SJCRH30 (cell line): ENCODE data around the gene ABL2. TPM values are rescaled to one million over a fixed set of nuclear protein-coding genes. Genes with fewer than 3 reads are reported as not detected.

Source experiments
- DNase-seq, 2 experiments: peaks; one replicate each; pipeline ENCODE4 v3.0.0-alpha.2; 2015 to 2020
- H3K27ac ChIP-seq: fragments of 250-450 bp; sonication (Bioruptor Pico); 2 replicates; pipeline ENCODE4 v1.5.1; 2020; ENCODE audit warnings: mild to moderate bottlenecking, moderate library complexity
- H3K27me3 ChIP-seq: fragments of 250-450 bp; sonication (Bioruptor Pico); 2 replicates; pipeline ENCODE4 v1.5.1; 2020; ENCODE audit warnings: mild to moderate bottlenecking, moderate library complexity
- H3K36me3 ChIP-seq: fragments of 250-450 bp; sonication (Bioruptor Pico); 2 replicates; pipeline ENCODE4 v1.5.1; 2020; ENCODE audit warnings: mild to moderate bottlenecking, moderate library complexity
- H3K4me1 ChIP-seq: fragments of 250-450 bp; sonication (Bioruptor Pico); 2 replicates; pipeline ENCODE4 v1.5.1; 2020; ENCODE audit warnings: mild to moderate bottlenecking, moderate library complexity
- H3K4me3 ChIP-seq: fragments of 250-450 bp; sonication (Bioruptor Pico); 2 replicates; pipeline ENCODE4 v1.5.1; 2020; ENCODE audit warnings: mild to moderate bottlenecking, moderate library complexity
- H3K9me3 ChIP-seq: fragments of 250-450 bp; sonication (Bioruptor Pico); replicated peaks from 2 replicates; pipeline ENCODE4 v1.5.1; 2020; ENCODE audit warnings: mild to moderate bottlenecking, moderate library complexity
- total RNA-seq: library from RNA; depleted of rRNA; stranded (reverse); fragments of >200 nt; shearing (Covaris generic); gene quantifications from 2 replicates; pipeline ENCODE4 v1.2.3, GENCODE V29; 2014

Gene ABL2
- total RNA-seq, 1 experiment from 2014 or later: 14.5 TPM

GRCh38 chr1:179168536-179168935, 60.9 kb downstream of the ABL2 start:
- no peak for DNase-seq
- Histone ChIP-seq H3K27ac (0 out of 2 replicates have a peak overlapping the region, but pooled peaks have one; percentile 5), H3K4me1 (peaks cover 57% of the 10 kb centered on the region), H3K36me3 (no peaks in the 10 kb centered on the region), H3K27me3 (no peaks in the 10 kb centered on the region), H3K4me3 (no peak overlapping the region), H3K9me3 (no peaks in the 10 kb centered on the region)

- no peak for DNase-seq
- Histone ChIP-seq H3K4me3 (no peak overlapping the region), H3K36me3 (no peaks in the 10 kb centered on the region), H3K9me3 (no peaks in the 10 kb centered on the region), H3K27me3 (no peaks in the 10 kb centered on the region), H3K27ac (peak overlapping the region; percentile 89), H3K4me1 (peaks cover 63% of the 10 kb centered on the region)
Measured at GRCh38 chr1:179167955-179168354, 61.5 kb downstream of the ABL2 start.

- DNase-seq: no peak
- peak overlapping the region; percentile 3 for H3K4me3 ChIP-seq
- peaks cover 64% of the 10 kb centered on the region for H3K4me1 ChIP-seq
- no peaks in the 10 kb centered on the region for H3K36me3 ChIP-seq
- peak overlapping the region; percentile 89 for H3K27ac ChIP-seq
- H3K27me3 ChIP-seq: no peaks in the 10 kb centered on the region
- no peaks in the 10 kb centered on the region for H3K9me3 ChIP-seq
Measured at GRCh38 chr1:179167418-179167777, 62.1 kb downstream of the ABL2 start.

- H3K27me3 ChIP-seq: no peaks in the 10 kb centered on the region
- H3K36me3 ChIP-seq: no peaks in the 10 kb centered on the region
- no peaks in the 10 kb centered on the region for H3K9me3 ChIP-seq
- peak overlapping the region; percentile 89 for H3K27ac ChIP-seq
- peaks cover 64% of the 10 kb centered on the region for H3K4me1 ChIP-seq
- DNase-seq: peak; percentile 33 to 76
- peak overlapping the region; percentile 3 for H3K4me3 ChIP-seq
Measured at GRCh38 chr1:179166663-179167417, 62.6 kb downstream of the ABL2 start.

- Histone ChIP-seq H3K4me3 (no peak overlapping the region), H3K4me1 (peaks cover 59% of the 10 kb centered on the region), H3K27ac (peak overlapping the region; percentile 89), H3K27me3 (no peaks in the 10 kb centered on the region), H3K36me3 (no peaks in the 10 kb centered on the region), H3K9me3 (no peaks in the 10 kb centered on the region)
- peak; percentile 80 to 92 for DNase-seq
Measured at GRCh38 chr1:179164494-179164893, 65.0 kb downstream of the ABL2 start.

- DNase-seq: no peak
- peaks cover 7% of the 10 kb centered on the region for H3K4me1 ChIP-seq
- no peak overlapping the region for H3K4me3 ChIP-seq
- H3K27ac ChIP-seq: no peak overlapping the region
- H3K36me3 ChIP-seq: no peaks in the 10 kb centered on the region
- no peaks in the 10 kb centered on the region for H3K27me3 ChIP-seq
- no peaks in the 10 kb centered on the region for H3K9me3 ChIP-seq
Measured at GRCh38 chr1:179156708-179157107, 72.8 kb downstream of the ABL2 start.

GRCh38 chr1:179156026-179156425, 73.5 kb downstream of the ABL2 start:
- H3K4me3 ChIP-seq: no peak overlapping the region
- H3K9me3 ChIP-seq: no peaks in the 10 kb centered on the region
- no peak overlapping the region for H3K27ac ChIP-seq
- no peaks in the 10 kb centered on the region for H3K27me3 ChIP-seq
- H3K36me3 ChIP-seq: no peaks in the 10 kb centered on the region
- peaks cover 7% of the 10 kb centered on the region for H3K4me1 ChIP-seq
- no peak for DNase-seq

- Histone ChIP-seq H3K27me3 (no peaks in the 10 kb centered on the region), H3K27ac (no peak overlapping the region), H3K36me3 (no peaks in the 10 kb centered on the region), H3K4me3 (no peak overlapping the region), H3K9me3 (no peaks in the 10 kb centered on the region), H3K4me1 (peaks cover 7% of the 10 kb centered on the region)
- DNase-seq: no peak
Measured at GRCh38 chr1:179155615-179156014, 73.9 kb downstream of the ABL2 start.

GRCh38 chr1:179154437-179154836, 75.0 kb downstream of the ABL2 start:
- Histone ChIP-seq H3K4me3 (no peak overlapping the region), H3K36me3 (no peaks in the 10 kb centered on the region), H3K9me3 (no peaks in the 10 kb centered on the region), H3K27ac (no peak overlapping the region), H3K27me3 (no peaks in the 10 kb centered on the region), H3K4me1 (peaks cover 4% of the 10 kb centered on the region)
- no peak for DNase-seq

- no peaks in the 10 kb centered on the region for H3K9me3 ChIP-seq
- H3K27ac ChIP-seq: no peak overlapping the region
- DNase-seq: no peak
- H3K36me3 ChIP-seq: no peaks in the 10 kb centered on the region
- no peaks in the 10 kb centered on the region for H3K4me1 ChIP-seq
- no peak overlapping the region for H3K4me3 ChIP-seq
- H3K27me3 ChIP-seq: no peaks in the 10 kb centered on the region
Measured at GRCh38 chr1:179153217-179153616, 76.3 kb downstream of the ABL2 start.

- H3K36me3 ChIP-seq: no peaks in the 10 kb centered on the region
- 0 out of 2 replicates have a peak, but pooled peaks cover 2% of the 10 kb centered on the region for H3K9me3 ChIP-seq
- H3K4me1 ChIP-seq: no peaks in the 10 kb centered on the region
- no peak overlapping the region for H3K27ac ChIP-seq
- H3K4me3 ChIP-seq: no peak overlapping the region
- DNase-seq: no peak
- H3K27me3 ChIP-seq: no peaks in the 10 kb centered on the region
Measured at GRCh38 chr1:179151908-179152682, 77.4 kb downstream of the ABL2 start.

GRCh38 chr1:179146911-179147310, 82.6 kb downstream of the ABL2 start:
- no peak overlapping the region for H3K4me3 ChIP-seq
- no peaks in the 10 kb centered on the region for H3K36me3 ChIP-seq
- DNase-seq: no peak
- no peaks in the 10 kb centered on the region for H3K27me3 ChIP-seq
- H3K27ac ChIP-seq: no peak overlapping the region
- 0 out of 2 replicates have a peak, but pooled peaks cover 2% of the 10 kb centered on the region for H3K9me3 ChIP-seq
- no peaks in the 10 kb centered on the region for H3K4me1 ChIP-seq

GRCh38 chr1:179146476-179146875, 83.0 kb downstream of the ABL2 start:
- no peak overlapping the region for H3K4me3 ChIP-seq
- no peaks in the 10 kb centered on the region for H3K27me3 ChIP-seq
- no peak for DNase-seq
- no peak overlapping the region for H3K27ac ChIP-seq
- no peaks in the 10 kb centered on the region for H3K4me1 ChIP-seq
- H3K36me3 ChIP-seq: no peaks in the 10 kb centered on the region
- H3K9me3 ChIP-seq: 0 out of 2 replicates have a peak, but pooled peaks cover 2% of the 10 kb centered on the region

- Histone ChIP-seq H3K4me1 (no peaks in the 10 kb centered on the region), H3K27ac (no peak overlapping the region), H3K4me3 (no peak overlapping the region), H3K9me3 (0 out of 2 replicates have a peak, but pooled peaks cover 2% of the 10 kb centered on the region), H3K27me3 (no peaks in the 10 kb centered on the region), H3K36me3 (peaks cover 2% of the 10 kb centered on the region; the same call in 1 of the 2 replicates)
- DNase-seq: no peak
Measured at GRCh38 chr1:179145521-179145920, 84.0 kb downstream of the ABL2 start.

GRCh38 chr1:179144626-179145025, 84.9 kb downstream of the ABL2 start:
- H3K27ac ChIP-seq: no peak overlapping the region
- no peaks in the 10 kb centered on the region for H3K27me3 ChIP-seq
- no peaks in the 10 kb centered on the region for H3K4me1 ChIP-seq
- H3K4me3 ChIP-seq: no peak overlapping the region
- DNase-seq: no peak
- 0 out of 2 replicates have a peak, but pooled peaks cover 2% of the 10 kb centered on the region for H3K9me3 ChIP-seq
- H3K36me3 ChIP-seq: peaks cover 6% of the 10 kb centered on the region
